COLO829 (cell line): ENCODE results near the gene GABRR3.

Experiments used
- DNase-seq: peaks from one replicate; pipeline ENCODE4 v3.0.0; 2012; ENCODE audit warnings: low spot score

The GABRR3 gene

DNA sequence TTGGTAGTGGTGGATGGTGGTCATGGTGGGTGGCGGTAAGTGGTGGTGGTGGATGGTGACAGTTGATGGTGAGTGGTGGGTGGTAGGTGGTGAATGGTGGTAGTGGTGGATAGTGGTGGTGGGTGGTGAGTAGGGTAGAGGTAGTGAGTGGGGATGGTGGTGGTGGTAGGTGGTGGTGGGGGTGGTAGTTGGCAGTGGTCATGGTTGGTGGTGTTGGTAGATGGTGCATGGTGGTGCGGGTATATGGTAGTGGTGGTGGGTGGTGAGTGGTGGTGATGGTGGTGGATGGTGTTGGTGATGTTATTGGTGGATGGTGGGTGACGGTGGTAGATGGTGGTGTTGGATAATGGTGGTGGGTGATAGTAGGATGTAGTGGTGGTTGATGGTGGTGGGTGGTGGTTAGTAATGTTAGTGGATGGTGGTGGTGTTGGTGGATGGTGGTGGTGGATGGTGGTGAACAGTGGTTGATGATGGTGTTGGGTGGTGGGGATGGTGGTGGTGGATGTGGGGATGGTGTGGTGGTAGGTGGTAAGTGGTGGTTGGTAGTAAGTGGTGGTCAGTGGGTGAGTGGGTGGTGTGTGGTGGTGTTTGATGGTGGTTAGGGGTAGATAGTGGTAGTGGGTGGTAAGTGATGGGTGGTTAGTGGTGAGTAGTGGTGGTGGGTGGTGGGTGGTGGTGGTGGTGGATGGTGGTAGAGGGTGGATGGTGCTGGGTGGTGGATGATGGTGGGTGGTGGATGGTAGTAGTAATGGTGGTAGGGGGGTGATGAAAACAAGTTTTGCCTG lies 46.1 kb downstream of the GABRR3 start:
- DNase-seq = no peak

DNA sequence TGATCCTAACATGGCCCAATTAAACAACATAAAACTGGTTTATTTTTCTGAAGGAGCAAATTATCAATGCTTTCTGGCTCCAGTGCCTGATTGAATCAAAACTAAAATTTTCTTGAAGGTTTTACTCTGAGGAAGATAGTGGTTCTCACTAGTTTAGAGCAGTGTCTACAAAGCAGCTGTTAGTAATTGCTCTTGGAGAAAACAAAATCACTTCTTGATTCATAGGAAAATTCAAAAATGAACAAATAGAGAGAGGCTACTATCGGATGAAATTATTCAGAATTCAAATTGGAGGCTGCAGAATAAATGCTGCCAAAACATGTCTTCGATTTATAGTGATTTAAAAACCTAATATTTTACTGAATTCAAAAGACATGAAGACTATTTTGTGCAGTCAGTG lies 47.8 kb downstream of the GABRR3 start:
- DNase-seq = no peak

DNA sequence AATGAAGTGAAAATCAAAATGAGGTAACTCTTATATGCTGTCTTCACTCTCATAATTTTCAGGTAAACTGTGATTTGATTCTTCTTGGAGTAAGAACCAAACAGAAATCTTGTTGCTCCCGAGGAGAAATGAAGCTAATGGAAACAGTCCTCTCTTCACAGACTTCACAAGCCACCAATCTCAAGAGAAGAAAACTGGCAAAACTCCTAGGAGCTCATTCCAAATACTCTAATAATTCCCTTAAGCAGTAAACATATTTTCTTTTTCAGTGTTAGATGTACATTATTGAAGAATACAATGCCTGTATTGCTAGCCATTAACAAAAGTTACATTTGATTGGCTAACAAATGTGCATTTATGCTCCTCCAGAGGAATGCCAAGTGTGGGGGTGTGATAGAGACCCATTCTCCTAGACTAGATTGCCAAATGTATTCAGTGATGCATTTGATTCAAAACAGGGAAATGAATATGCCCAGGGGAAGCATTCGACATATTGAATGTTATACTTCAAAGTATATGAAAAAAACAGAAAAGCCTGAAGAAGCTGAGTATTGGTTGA lies 51.1 kb downstream of the GABRR3 start:
- peak; percentile 89 for DNase-seq

GRCh38 chr3:97981886-97982285 lies 53.2 kb downstream of the GABRR3 start:
- DNase-seq = peak; percentile 68

- no peak for DNase-seq
Measured at GRCh38 chr3:97979610-97980009, 55.5 kb downstream of the GABRR3 start.

- no peak for DNase-seq
Measured at GRCh38 chr3:97975466-97975865, 59.6 kb downstream of the GABRR3 start.

DNA sequence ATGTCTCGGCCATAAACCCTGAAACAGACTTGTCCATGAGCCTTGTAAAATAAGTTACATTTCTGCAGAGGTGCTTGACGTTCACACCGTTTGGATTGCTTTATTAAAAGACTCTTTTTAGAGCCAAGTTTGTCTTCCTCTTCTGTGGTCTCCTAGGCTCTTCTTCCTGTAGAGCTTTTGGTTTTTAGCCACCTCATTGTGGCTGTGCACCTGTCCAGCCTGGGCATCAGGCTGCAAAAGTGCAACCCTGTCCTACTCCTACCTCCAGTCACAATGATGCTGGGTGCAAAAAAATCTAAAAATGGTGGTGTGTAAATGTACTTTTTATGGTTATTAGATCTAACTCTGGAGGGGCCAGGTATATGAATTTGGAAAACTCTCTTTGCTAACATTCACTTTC lies 60.1 kb downstream of the GABRR3 start:
- no peak for DNase-seq

- DNase-seq = no peak
Measured at GRCh38 chr3:97972976-97973375, 62.1 kb downstream of the GABRR3 start.

DNA sequence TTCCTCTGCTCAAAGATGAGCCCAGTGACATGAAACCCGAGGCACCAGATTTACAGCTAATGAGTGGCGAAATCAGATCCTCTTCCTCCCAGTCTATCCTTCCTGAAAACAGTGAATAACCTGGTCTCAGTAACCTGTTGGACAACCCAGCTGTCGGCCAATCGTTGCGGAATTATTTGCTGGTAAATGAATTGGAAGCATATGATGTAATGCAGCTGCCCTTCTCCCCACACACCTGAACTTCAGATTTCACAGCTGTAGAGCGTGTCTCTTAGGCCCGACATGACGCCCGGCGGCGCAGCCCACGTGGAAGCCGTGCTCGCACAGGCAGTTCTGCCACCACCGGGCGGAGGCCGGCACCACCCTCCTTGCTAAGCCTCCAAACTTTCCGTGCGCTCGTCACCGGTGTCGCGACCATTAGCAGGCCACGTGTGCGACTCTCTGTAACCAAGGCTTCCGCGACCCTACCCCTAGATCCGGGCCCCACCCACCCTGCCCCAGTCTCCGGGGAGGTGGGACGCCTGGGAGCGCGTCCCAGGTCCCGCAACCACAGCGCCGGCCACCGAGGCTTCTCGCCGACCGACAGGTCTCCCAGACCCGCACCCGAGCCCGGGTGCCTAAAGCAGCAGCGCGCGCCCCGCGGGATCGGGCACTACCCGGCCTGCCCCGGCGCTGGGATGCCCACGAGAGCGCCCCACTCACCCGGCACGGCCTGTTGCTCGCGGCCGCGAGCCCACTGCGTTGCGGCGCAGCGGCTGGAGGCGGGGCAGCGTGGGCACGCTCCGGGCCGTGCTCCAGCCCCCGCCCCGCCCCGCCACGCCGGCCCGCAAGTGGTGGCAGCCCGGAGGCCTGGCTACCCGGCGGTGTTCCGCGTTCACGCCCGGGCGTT lies 63.2 kb downstream of the GABRR3 start, which contains the start of gene RIOX2:
Gene RIOX2 (minus strand): TSS at position 753 of the 889 bp plus-strand sequence. CDS start 4,838 bp downstream, outside the sequence.
- peak; percentile 56 for DNase-seq

GRCh38 chr3:97970956-97971620 lies 64.0 kb downstream of the GABRR3 start:
- DNase-seq = no peak

GRCh38 chr3:97970156-97970555 lies 65.0 kb downstream of the GABRR3 start:
- DNase-seq = no peak

DNA sequence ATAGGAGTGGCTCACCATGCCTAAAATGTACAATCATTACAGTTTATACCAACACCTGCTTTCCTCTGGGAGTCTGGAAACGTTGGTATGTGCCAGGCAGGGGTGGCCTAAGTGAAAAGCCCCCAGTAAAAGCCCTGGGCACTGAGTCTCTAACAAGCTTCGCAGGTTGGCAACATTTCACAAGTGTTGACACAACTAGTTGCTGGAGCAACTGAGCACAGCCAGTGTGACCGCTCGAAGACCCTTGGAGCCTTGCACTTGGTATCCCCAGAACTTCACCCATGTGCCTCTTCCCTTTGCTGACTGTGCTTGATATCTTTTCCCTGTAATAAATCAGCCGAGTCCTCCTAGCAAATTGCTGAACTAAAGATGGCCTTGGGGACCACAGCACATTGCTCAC lies 65.6 kb downstream of the GABRR3 start:
- DNase-seq = no peak

GRCh38 chr3:97968376-97968775 lies 66.7 kb downstream of the GABRR3 start:
- no peak for DNase-seq

GRCh38 chr3:97967966-97968365 lies 67.1 kb downstream of the GABRR3 start:
- no peak for DNase-seq

DNA sequence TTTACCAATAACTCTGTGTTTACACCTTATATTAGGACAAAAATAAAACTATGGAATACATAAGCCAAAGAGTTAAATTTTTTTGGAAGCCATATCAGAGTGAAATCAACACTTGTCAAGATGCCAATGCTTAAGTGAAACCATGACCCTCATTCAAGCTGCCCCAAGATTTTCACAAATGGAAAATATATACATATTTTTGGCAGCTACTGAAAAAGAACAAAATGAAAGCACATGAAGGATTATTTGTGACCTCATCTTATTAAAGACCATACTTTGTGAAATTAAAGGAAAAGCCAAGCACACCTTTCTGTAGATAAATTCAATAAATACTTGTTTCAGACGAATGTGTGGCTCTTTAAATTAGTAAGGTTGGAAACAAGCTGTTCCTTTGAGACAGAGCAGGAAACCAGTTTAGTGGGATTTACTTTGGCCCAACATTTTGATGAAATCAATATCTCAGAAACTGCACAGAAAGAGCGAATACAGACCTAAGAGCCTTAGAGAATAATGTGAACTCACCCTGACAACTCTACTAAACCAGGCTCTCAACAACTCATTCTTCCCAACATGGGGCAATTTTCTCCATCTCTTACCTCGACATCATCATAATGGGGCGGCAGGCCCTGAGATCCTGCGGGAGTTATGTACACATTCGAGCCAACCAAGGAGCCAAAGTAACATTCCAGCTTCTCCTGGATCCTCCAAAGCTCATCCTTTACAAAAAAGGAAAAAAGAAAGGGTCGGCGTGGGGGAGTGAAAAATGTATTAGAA lies 73.9 kb downstream of the GABRR3 start:
- DNase-seq = no peak

DNA sequence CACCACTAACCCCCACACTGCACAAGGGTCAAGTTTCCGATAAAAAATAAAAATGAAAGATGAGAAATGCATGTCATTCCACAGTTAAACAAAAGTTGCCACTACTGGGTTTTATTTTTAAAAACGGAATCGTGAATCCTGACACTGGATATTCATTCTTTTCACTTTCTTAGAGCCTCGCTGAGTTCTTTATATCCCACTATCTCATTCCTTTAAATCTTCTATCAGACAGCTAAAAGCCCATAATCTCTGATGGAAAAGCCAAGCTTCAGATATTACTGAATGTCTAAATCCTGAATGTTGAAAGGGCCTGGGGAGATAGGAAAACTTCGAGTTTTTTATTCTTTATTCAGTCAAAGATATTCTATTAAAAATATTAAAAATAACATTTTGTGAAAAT lies 74.6 kb downstream of the GABRR3 start:
- DNase-seq = no peak

DNA sequence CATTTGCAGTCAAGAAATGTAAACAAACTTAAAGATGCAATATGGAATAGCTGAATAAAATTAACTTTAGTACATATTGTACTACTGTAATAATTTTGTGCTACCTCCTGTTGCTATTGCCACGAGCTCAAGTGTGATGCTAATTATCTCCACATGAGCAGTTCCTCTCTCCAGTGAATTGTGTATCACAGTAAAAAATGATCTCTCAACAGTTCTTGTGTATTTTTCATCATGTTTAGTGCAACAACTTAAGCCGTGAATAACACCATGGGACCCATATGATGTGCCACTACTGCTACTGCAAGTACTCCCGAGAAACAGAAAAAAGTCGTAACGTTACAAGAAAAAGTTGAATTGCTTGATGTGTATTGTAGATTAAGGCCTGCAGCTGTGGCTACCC lies 75.2 kb downstream of the GABRR3 start:
- DNase-seq = no peak

DNA sequence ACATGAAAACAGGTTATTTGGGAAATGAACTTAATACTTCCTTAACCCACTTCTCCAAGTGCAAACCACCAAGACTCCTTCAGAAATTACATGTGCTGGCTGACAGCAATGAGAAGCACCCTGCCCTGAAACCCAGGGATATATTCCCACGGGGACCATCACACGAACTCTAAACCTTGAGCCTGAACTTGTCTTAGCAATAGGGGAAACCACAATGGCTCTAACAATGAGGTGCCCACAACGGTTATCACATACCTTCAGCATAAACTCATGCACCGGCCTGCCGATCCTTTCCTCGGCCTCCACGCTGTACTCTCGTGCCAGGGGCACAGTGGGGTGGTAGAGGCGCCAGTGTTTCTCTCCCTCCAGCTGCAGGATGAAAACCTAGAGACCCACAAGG lies 76.3 kb downstream of the GABRR3 start:
- DNase-seq = no peak

GRCh38 chr3:97958396-97958795 lies 76.7 kb downstream of the GABRR3 start:
- DNase-seq = no peak

- DNase-seq = no peak
Measured at GRCh38 chr3:97957617-97958311, 77.4 kb downstream of the GABRR3 start.

DNA sequence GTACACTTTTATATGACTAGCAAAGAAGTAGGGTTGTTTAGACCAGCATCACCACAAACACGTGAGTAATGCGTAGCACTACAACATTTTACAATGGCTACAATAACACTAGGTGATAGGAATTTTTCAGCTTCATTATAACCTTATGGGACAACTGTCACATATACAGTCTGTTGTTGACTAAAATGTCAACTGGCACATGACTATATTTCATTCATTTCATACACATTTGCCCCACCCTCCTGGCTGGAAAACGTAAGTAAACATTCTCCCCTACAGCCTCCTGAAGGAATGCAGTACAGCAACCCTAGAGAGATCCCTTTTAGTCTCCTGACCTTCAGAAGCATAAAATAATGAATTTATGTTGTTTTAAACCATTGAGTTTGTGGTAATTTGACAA lies 79.1 kb downstream of the GABRR3 start:
- no peak for DNase-seq
